Activated CD4-positive, alpha-beta memory T cell treated with anti-CD3 and anti-CD28 coated beads for 36 hours (primary cell): Measurements from ENCODE around the gene IL6R. TPM values are rescaled to one million over a fixed set of nuclear protein-coding genes. Genes with fewer than 3 reads are reported as not detected.
"Not testable (repeated sequence)": the region's sequence is repeated elsewhere in the genome, so short reads cannot be mapped to it uniquely, and the experiment has no call there.

Source experiments
- CTCF ChIA-PET: fragments of 350-600 bp; sonication (Branson Sonifier 250); formaldehyde crosslinking; loops from one replicate; lab custom pipeline; 2021; ENCODE audit warnings: antibody characterized with exemption, inconsistent platforms; lab: Charles Lee
- POLR2A ChIA-PET: fragments of 350-600 bp; sonication (Branson Sonifier 250); formaldehyde crosslinking; loops from one replicate; lab custom pipeline; 2021; ENCODE audit warnings: antibody characterized with exemption; lab: Charles Lee
- DNase-seq: peaks from one replicate; pipeline ENCODE4 v3.0.0-alpha.2; 2020
- H3K27ac Mint-ChIP-seq: one replicate; pipeline ENCODE4 v1.8.0; 2021; ENCODE audit warnings: mixed read lengths
- H3K27me3 Mint-ChIP-seq: one replicate; pipeline ENCODE4 v1.8.0; 2021; ENCODE audit warnings: mixed read lengths
- H3K36me3 Mint-ChIP-seq: one replicate; pipeline ENCODE4 v1.8.0; 2021; ENCODE audit warnings: mixed read lengths
- H3K4me1 Mint-ChIP-seq: one replicate; pipeline ENCODE4 v1.8.0; 2021; ENCODE audit warnings: low read depth, mixed read lengths
- H3K4me3 Mint-ChIP-seq: one replicate; pipeline ENCODE4 v1.8.0; 2021; ENCODE audit warnings: mild to moderate bottlenecking, mixed read lengths
- H3K9me3 Mint-ChIP-seq: one replicate; pipeline ENCODE4 v1.8.0; 2021; ENCODE audit warnings: mixed read lengths
- intact Hi-C: fragments of 100-400 bp; cut with micrococcal nuclease; formaldehyde crosslinking; loops from one replicate; pipeline ENCODE4 v1.15.1; 2023
- total RNA-seq, 2 experiments: library from RNA; stranded (reverse); gene quantifications; one replicate each; pipeline ENCODE4 v1.2.3, GENCODE V29; 2021

The IL6R gene
- 10 to 100 TPM; 30.2 to 30.5 TPM for total RNA-seq

DNA sequence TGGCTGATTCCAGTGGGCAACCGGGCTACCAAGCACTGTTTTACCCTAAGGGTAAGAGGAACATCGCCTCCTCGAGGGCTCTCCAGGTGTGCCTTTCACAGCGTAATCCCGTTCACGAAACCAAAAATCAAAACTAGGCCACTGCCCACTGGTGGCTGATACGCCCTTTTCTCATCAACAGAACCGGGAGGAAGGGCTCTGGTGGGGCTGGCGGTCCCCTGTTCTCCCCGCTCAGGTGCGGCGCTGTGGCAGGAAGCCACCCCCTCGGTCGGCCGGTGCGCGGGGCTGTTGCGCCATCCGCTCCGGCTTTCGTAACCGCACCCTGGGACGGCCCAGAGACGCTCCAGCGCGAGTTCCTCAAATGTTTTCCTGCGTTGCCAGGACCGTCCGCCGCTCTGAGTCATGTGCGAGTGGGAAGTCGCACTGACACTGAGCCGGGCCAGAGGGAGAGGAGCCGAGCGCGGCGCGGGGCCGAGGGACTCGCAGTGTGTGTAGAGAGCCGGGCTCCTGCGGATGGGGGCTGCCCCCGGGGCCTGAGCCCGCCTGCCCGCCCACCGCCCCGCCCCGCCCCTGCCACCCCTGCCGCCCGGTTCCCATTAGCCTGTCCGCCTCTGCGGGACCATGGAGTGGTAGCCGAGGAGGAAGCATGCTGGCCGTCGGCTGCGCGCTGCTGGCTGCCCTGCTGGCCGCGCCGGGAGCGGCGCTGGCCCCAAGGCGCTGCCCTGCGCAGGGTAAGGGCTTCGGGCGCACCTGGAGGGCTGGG is at the start of gene IL6R:
TSS of gene IL6R (plus strand) at position 360 of the 763 bp plus-strand sequence. CDS start at position 647, 287 bp downstream.
- no peaks in the 10 kb centered on the region for H3K27me3 Mint-ChIP-seq
- H3K4me3 Mint-ChIP-seq = peak within 1 kb of the TSS; percentile 92
- H3K4me1 Mint-ChIP-seq = peaks cover 82% of the 10 kb centered on the region
- ChIA-PET CTCF (interaction anchor here (0.6 to 2.7 kb wide), 15 partner anchors 10 to 680 kb away, joined by 3 to 17 read pairs (median 3); no protein-coding TSS in a partner anchor), POLR2A (interaction anchor here (0.5 to 4.1 kb wide), 5 partner anchors 19 to 60 kb away, joined by 3 to 19 read pairs (median 5); no protein-coding TSS in a partner anchor)
- peaks cover 1% of the 10 kb centered on the region for H3K36me3 Mint-ChIP-seq
- H3K9me3 Mint-ChIP-seq = no peaks in the 10 kb centered on the region
- peak; percentile 86 for DNase-seq
- H3K27ac Mint-ChIP-seq = peak within 1 kb of the TSS; percentile 93
- intact Hi-C loops = loop anchor here (1.0 to 5.0 kb wide), 3 partner anchors 19 to 202 kb away; partner anchors contain the start of gene ADAR

DNA sequence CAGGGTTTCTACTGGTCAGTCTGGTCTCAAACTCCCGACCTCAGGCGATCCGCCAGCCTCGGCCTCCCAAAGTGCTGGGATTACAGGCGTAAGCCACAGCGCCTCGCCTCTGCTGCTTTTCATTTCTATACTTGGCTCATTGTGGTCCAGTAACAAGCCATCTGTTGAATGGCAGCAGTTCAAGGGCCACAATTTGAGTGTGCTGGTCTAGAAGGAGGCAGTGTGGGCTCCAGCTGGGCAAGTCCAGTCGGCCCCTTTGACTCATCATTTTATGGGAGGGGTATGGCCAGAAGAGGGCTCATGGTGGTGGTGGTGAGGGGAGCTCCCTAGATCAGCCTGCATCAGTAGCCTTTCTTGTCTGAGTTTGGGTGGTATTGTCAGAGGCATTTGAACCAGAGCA is 46.6 kb upstream of the IL6R start:
- ChIA-PET POLR2A (no interaction called here), CTCF (no interaction called here)
- intact Hi-C loops = no loop called here
- Mint-ChIP-seq H3K36me3 (no peaks in the 10 kb centered on the region), H3K27ac (no peak overlapping the region), H3K27me3 (no peaks in the 10 kb centered on the region), H3K4me3 (no peak overlapping the region), H3K9me3 (peaks cover 7% of the 10 kb centered on the region), H3K4me1 (peaks cover 12% of the 10 kb centered on the region)
- no peak for DNase-seq

- POLR2A ChIA-PET = no interaction called here
- Mint-ChIP-seq H3K36me3 (no peaks in the 10 kb centered on the region), H3K27ac (no peak overlapping the region), H3K9me3 (peaks cover 7% of the 10 kb centered on the region), H3K4me3 (no peak overlapping the region), H3K4me1 (no peaks in the 10 kb centered on the region), H3K27me3 (no peaks in the 10 kb centered on the region)
- CTCF ChIA-PET = interaction anchor here (0.8 to 2.0 kb wide), 2 partner anchors 17 to 26 kb away, joined by 3 to 9 read pairs; no protein-coding TSS in a partner anchor
- no peak for DNase-seq
- intact Hi-C loops = no loop called here
Measured at GRCh38 chr1:154360288-154360687, 44.9 kb upstream of the IL6R start.

- H3K27ac Mint-ChIP-seq, POLR2A ChIA-PET, H3K4me1 Mint-ChIP-seq, DNase-seq, H3K9me3 Mint-ChIP-seq, H3K27me3 Mint-ChIP-seq, H3K36me3 Mint-ChIP-seq, intact Hi-C loops, H3K4me3 Mint-ChIP-seq: not testable (repeated sequence)
- CTCF ChIA-PET = interaction anchor here (0.6 to 2.0 kb wide), 7 partner anchors 14 to 186 kb away, joined by 3 to 9 read pairs (median 3); no protein-coding TSS in a partner anchor
Measured at GRCh38 chr1:154360881-154361280, 44.3 kb upstream of the IL6R start.

GRCh38 chr1:154361357-154361756 is 43.8 kb upstream of the IL6R start:
- intact Hi-C loops = no loop called here
- no peaks in the 10 kb centered on the region for H3K36me3 Mint-ChIP-seq
- H3K4me1 Mint-ChIP-seq = peaks cover 5% of the 10 kb centered on the region
- peaks cover 7% of the 10 kb centered on the region for H3K9me3 Mint-ChIP-seq
- CTCF ChIA-PET = interaction anchor here (0.6 to 2.0 kb wide), 6 partner anchors 14 to 185 kb away, joined by 3 to 9 read pairs (median 3); no protein-coding TSS in a partner anchor
- H3K27ac Mint-ChIP-seq = no peak overlapping the region
- H3K27me3 Mint-ChIP-seq = no peaks in the 10 kb centered on the region
- H3K4me3 Mint-ChIP-seq = no peak overlapping the region
- no peak for DNase-seq
- POLR2A ChIA-PET = no interaction called here

DNA sequence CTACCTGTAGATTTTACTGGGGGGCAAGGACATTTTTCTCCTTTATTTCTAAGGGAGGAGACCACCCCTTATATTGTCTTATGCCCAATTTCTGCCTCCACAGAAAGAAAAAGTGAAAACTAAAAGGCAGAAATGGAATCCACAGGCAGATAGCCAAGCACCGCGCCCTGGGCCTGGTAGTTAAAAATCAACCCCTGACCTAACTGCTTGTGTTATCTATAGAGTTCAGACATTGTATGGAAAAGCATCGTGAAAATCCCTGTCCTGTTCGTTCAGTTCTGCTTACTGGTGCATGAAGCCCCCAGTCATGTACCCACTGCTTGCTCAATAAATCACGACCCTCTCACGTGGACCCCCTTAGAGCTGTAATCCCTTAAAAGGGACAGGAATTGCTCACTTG is 33.7 kb upstream of the IL6R start:
- POLR2A ChIA-PET = no interaction called here
- H3K9me3 Mint-ChIP-seq = no peaks in the 10 kb centered on the region
- H3K27ac Mint-ChIP-seq = no peak overlapping the region
- H3K4me3 Mint-ChIP-seq = no peak overlapping the region
- DNase-seq = no peak
- peaks cover 6% of the 10 kb centered on the region for H3K4me1 Mint-ChIP-seq
- no peaks in the 10 kb centered on the region for H3K27me3 Mint-ChIP-seq
- no peaks in the 10 kb centered on the region for H3K36me3 Mint-ChIP-seq
- CTCF ChIA-PET = no interaction called here
- intact Hi-C loops = no loop called here

GRCh38 chr1:154373777-154374357 is 31.3 kb upstream of the IL6R start:
- intact Hi-C loops, H3K27ac Mint-ChIP-seq, H3K4me3 Mint-ChIP-seq, POLR2A ChIA-PET, H3K36me3 Mint-ChIP-seq, H3K4me1 Mint-ChIP-seq, H3K9me3 Mint-ChIP-seq, H3K27me3 Mint-ChIP-seq: not testable (repeated sequence)
- CTCF ChIA-PET = interaction anchor here (1.2 kb wide), 1 partner anchor 19 kb away, joined by 3 read pairs; no protein-coding TSS in a partner anchor
- DNase-seq = peak; percentile 67

GRCh38 chr1:154379301-154379700 is 25.8 kb upstream of the IL6R start:
- CTCF ChIA-PET = no interaction called here
- Mint-ChIP-seq H3K27ac (no peak overlapping the region), H3K27me3 (no peaks in the 10 kb centered on the region), H3K4me3 (no peak overlapping the region), H3K4me1 (peaks cover 2% of the 10 kb centered on the region), H3K9me3 (no peaks in the 10 kb centered on the region), H3K36me3 (peaks cover 2% of the 10 kb centered on the region)
- no peak for DNase-seq
- POLR2A ChIA-PET = interaction anchor here (0.6 kb wide), 1 partner anchor 75 kb away, joined by 3 read pairs; no protein-coding TSS in a partner anchor
- intact Hi-C loops = no loop called here

DNA sequence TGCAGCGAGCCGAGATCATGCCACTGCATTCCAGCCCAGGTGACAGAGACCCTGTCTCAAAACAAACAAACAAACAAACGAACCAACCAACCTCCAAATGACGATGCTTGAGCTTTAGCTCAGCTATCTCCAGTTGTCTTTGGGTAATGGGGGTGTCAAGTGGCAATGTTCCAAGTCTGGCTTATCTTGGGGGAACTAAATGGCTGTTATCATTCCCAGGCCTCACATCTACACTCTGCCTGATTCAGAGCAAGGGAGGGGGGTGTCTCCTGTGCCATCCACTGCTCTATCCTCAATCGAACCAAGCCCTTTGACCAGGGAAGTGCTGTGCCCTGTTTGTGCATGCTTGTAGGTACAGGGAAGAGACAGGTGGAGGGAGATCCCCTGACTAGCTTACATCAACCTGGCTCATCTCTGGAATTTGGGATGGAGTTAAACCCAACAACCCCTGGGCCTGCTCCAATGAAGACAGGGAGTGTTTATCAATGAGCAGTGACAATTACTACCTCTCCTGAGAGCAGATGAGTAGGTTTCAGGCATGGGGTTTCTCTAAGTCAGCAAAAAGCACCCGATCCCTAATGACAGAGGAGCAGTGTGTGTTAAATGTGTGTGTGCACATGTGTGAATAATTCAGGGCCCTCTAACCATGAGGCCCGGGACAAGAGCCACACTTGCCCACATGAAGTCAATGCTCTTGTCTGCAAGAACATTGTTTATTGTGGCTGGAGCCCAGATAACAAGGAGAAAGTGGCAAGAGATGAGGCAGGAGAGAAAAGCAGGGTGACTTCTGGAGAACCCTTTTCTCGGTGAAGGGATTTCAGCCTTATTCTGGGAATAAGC is 20.3 kb upstream of the IL6R start:
- H3K4me1 Mint-ChIP-seq = peaks cover 33% of the 10 kb centered on the region
- DNase-seq = no peak
- ChIA-PET POLR2A (interaction anchor here (0.8 to 2.6 kb wide), 5 partner anchors 13 to 126 kb away, joined by 3 to 19 read pairs (median 10); partner anchors contain the start of gene IL6R), CTCF (interaction anchor here (0.9 to 2.6 kb wide), 8 partner anchors 21 to 162 kb away, joined by 3 to 13 read pairs (median 4); no protein-coding TSS in a partner anchor)
- intact Hi-C loops = loop anchor here (2.0 kb wide), 1 partner anchor 78 kb away; no protein-coding TSS in a partner anchor
- no peak overlapping the region for H3K4me3 Mint-ChIP-seq
- no peaks in the 10 kb centered on the region for H3K9me3 Mint-ChIP-seq
- peak overlapping the region; percentile 95 for H3K27ac Mint-ChIP-seq
- H3K36me3 Mint-ChIP-seq = peaks cover 2% of the 10 kb centered on the region
- no peaks in the 10 kb centered on the region for H3K27me3 Mint-ChIP-seq

GRCh38 chr1:154386643-154387352 is 18.3 kb upstream of the IL6R start:
- Mint-ChIP-seq H3K27ac (peak overlapping the region; percentile 95), H3K4me1 (peaks cover 36% of the 10 kb centered on the region), H3K36me3 (peaks cover 2% of the 10 kb centered on the region), H3K27me3 (no peaks in the 10 kb centered on the region), H3K4me3 (peak overlapping the region; percentile 69), H3K9me3 (no peaks in the 10 kb centered on the region)
- peak; percentile 92 for DNase-seq
- CTCF ChIA-PET = interaction anchor here (0.7 to 2.6 kb wide), 10 partner anchors 19 to 160 kb away, joined by 3 to 13 read pairs (median 4); no protein-coding TSS in a partner anchor
- POLR2A ChIA-PET = interaction anchor here (0.8 to 2.6 kb wide), 13 partner anchors 11 to 167 kb away, joined by 3 to 19 read pairs (median 4); partner anchors contain the start of gene IL6R
- intact Hi-C loops = loop anchor here (1.0 kb wide), 3 partner anchors 12 to 33 kb away; no protein-coding TSS in a partner anchor
